NB4 (cell line): ENCODE data around the gene FMNL2.

Source experiments
- DNase-seq: peaks from one replicate; pipeline ENCODE4 v3.0.0; 2010; ENCODE audit warnings: low read depth
- H3K4me3 ChIP-seq: one replicate; pipeline ENCODE4 v1.5.1; 2011; ENCODE audit warnings: mild to moderate bottlenecking, low read depth, low read length, moderate library complexity
- CTCF ChIP-seq: IDR thresholded peaks from one replicate; pipeline ENCODE4 v1.5.1; 2012; ENCODE audit warnings: low read depth, low read length
- MAX ChIP-seq: IDR thresholded peaks from 2 replicates; pipeline ENCODE4 v1.6.1; 2011; ENCODE audit warnings: low read depth, low read length
- MYC ChIP-seq: IDR thresholded peaks from 2 replicates; pipeline ENCODE4 v1.6.1; 2011; ENCODE audit warnings: low read depth, low read length
- POLR2A ChIP-seq: IDR thresholded peaks from 2 replicates; pipeline ENCODE4 v1.6.1; 2011; ENCODE audit warnings: mild to moderate bottlenecking; ENCODE audit not compliant: insufficient read length; ENCODE audit errors: extremely low read depth

FMNL2 gene

GRCh38 chr2:152581360-152581759, 246.4 kb downstream of the FMNL2 start:
- H3K4me3 ChIP-seq = no peak overlapping the region
- no peak for TF ChIP-seq POLR2A
- no peak for TF ChIP-seq MAX
- TF ChIP-seq CTCF = no peak
- TF ChIP-seq MYC = no peak
- DNase-seq = no peak

- H3K4me3 ChIP-seq = no peak overlapping the region
- no peak for DNase-seq
- TF ChIP-seq POLR2A = no peak
- no peak for TF ChIP-seq MAX
- no peak for TF ChIP-seq MYC
- no peak for TF ChIP-seq CTCF
Observed at GRCh38 chr2:152582081-152582480, 247.1 kb downstream of the FMNL2 start.

- H3K4me3 ChIP-seq = no peak overlapping the region
- DNase-seq = no peak
- TF ChIP-seq MYC (no peak), CTCF (no peak), MAX (no peak), POLR2A (no peak)
Observed at GRCh38 chr2:152583512-152584229, 248.7 kb downstream of the FMNL2 start.

- no peak for DNase-seq
- no peak overlapping the region for H3K4me3 ChIP-seq
- TF ChIP-seq MYC (no peak), MAX (no peak), CTCF (no peak), POLR2A (no peak)
Observed at GRCh38 chr2:152584301-152584700, 249.3 kb downstream of the FMNL2 start.

GRCh38 chr2:152585830-152586484, 251.0 kb downstream of the FMNL2 start:
- TF ChIP-seq CTCF = no peak
- TF ChIP-seq MAX = no peak
- no peak for TF ChIP-seq MYC
- TF ChIP-seq POLR2A = no peak
- no peak overlapping the region for H3K4me3 ChIP-seq
- DNase-seq = peak; percentile 12
